ENCODE data around the gene ABL2.

DNA sequence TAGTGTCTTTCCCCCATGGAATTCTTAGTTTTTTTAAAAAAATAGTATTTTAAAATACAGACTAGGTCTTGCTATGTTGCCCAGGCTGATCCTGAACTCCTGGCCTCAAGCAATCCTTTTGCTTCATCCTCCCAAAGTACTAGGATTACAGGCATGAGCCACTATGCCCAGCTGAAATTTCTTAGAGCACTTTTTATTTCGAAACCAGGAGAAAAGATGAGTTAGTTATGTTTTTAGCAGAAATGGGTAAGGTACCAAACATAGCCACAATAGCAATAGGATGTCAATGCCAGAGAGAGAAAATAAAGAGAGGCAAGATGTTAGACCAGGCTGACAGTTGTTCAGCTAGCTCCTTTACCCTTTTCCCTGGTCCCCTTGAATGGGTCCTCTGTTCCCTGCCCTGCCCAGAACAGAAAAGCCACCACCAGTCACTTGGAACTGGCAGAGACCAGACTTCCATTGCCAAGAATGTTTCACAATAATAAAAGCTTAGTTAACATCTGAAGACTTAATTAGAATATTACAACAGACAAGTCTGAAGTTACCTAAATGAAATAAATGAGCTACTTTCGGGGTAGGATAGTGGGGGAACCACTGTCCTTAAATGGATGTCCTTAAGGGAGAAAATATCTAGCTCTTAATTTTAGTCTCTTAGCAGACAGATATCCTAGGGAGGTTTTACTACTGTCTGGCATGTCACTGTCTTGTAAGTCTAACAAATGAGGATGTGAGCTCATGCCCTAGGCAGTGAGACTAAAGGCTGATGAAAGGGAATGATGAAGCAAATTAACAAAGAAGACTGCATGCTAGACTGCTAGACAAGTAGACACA is 54.3 kb downstream of the ABL2 start:
- TF ChIP-seq POLR2A (IDR thresholded peaks at IDR 0.05; ENCODE audit: low read length) (no peak), GATA1 (IDR thresholded peaks at IDR 0.05; ENCODE audit: low read depth, low read length) (no peak)

All from erythroblast (primary cell).